Activated naive CD4-positive, alpha-beta T cell treated with anti-CD3 and anti-CD28 coated beads for 36 hours (primary cell): Measurements from ENCODE around the gene DBI. TPM values are rescaled to one million over a fixed set of nuclear protein-coding genes. Genes with fewer than 3 reads are reported as not detected.

Experiments
- CTCF ChIA-PET: fragments of 350-600 bp; sonication (Branson Sonifier 250); formaldehyde crosslinking; loops from one replicate; lab custom pipeline; 2021; ENCODE audit warnings: antibody characterized with exemption; lab: Charles Lee
- DNase-seq: peaks from one replicate; pipeline ENCODE4 v3.0.0-alpha.2; 2020
- H3K27ac Mint-ChIP-seq: one replicate; pipeline ENCODE4 v1.8.0; 2021; ENCODE audit warnings: mild to moderate bottlenecking, mixed read lengths
- H3K27me3 Mint-ChIP-seq: one replicate; pipeline ENCODE4 v1.8.0; 2021; ENCODE audit warnings: low read depth, mixed read lengths
- H3K36me3 Mint-ChIP-seq: one replicate; pipeline ENCODE4 v1.8.0; 2021; ENCODE audit warnings: low read depth, mixed read lengths
- H3K4me1 Mint-ChIP-seq: one replicate; pipeline ENCODE4 v1.8.0; 2021; ENCODE audit warnings: low read depth, mixed read lengths
- H3K4me3 Mint-ChIP-seq: one replicate; pipeline ENCODE4 v1.8.0; 2021; ENCODE audit warnings: mild to moderate bottlenecking, moderate library complexity, mixed read lengths
- H3K9me3 Mint-ChIP-seq: one replicate; pipeline ENCODE4 v1.8.0; 2021; ENCODE audit warnings: mixed read lengths
- intact Hi-C: fragments of 100-400 bp; cut with micrococcal nuclease; formaldehyde crosslinking; loops from one replicate; pipeline ENCODE4 v1.15.1; 2023
- total RNA-seq, 2 experiments: library from RNA; stranded (reverse); gene quantifications; one replicate each; pipeline ENCODE4 v1.2.3, GENCODE V29; 2021

Gene DBI
- total RNA-seq, 2 experiments from 2014 or later, result 133 to 134 TPM

GRCh38 chr2:119408221-119408619 is 41.4 kb downstream of the DBI start:
- no peaks in the 10 kb centered on the region for H3K4me1 Mint-ChIP-seq
- CTCF ChIA-PET, result interaction anchor here (0.6 to 2.8 kb wide), 5 partner anchors 67 to 1273 kb away, joined by 3 to 17 read pairs (median 3); no protein-coding TSS in a partner anchor
- H3K27ac Mint-ChIP-seq, result no peak overlapping the region
- no peaks in the 10 kb centered on the region for H3K9me3 Mint-ChIP-seq
- no peaks in the 10 kb centered on the region for H3K36me3 Mint-ChIP-seq
- DNase-seq, result no peak
- peaks cover 2% of the 10 kb centered on the region for H3K27me3 Mint-ChIP-seq
- H3K4me3 Mint-ChIP-seq, result no peak overlapping the region
- intact Hi-C loops, result loop anchor here (5.0 kb wide), 1 partner anchor 769 kb away; no protein-coding TSS in a partner anchor

DNA sequence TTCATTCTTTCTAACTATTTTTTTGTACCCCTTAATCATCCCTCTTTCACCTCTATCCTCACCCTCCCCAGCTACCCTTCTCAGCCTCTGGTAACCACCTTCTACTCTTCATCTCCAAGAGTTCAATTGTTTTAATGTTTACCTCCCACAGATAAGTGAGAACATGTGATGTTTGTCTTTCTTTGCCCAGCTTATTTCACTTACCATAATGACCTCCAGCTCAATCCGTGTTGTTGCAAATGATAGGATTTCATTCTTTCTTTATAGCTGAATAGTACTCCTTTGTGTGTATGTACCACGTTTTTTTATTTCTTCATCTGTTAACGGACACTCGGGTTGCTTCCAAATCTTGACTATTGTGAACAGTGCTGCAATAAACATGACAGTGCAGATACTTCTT is 42.7 kb downstream of the DBI start:
- Mint-ChIP-seq H3K4me3 (no peak overlapping the region), H3K36me3 (no peaks in the 10 kb centered on the region), H3K4me1 (no peaks in the 10 kb centered on the region), H3K27me3 (peaks cover 2% of the 10 kb centered on the region), H3K27ac (no peak overlapping the region), H3K9me3 (no peaks in the 10 kb centered on the region)
- no peak for DNase-seq
- CTCF ChIA-PET, result interaction anchor here (0.6 to 2.8 kb wide), 7 partner anchors 10 to 370 kb away, joined by 3 to 17 read pairs (median 3); no protein-coding TSS in a partner anchor
- intact Hi-C loops, result loop anchor here (5.0 kb wide), 1 partner anchor 768 kb away; no protein-coding TSS in a partner anchor

DNA sequence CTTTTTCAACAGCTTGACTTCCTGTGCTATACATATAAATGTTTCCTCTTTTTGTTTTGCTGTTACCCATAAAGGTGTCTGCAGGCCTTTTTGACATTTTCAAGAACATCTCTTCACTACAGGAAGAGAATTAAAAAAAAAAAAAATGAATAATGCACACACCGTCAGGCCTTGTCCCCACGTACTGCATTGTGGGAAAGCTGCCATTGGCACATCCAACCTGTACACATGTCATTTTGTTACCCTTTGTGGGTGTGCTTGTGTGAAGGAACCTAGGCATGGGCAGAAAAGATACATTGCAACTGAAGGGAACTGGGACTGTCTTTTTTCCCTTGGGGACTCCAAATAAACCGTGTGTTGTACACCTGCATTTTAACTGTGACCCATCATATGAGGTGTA is 48.1 kb downstream of the DBI start:
- CTCF ChIA-PET, result interaction anchor here (1.4 kb wide), 1 partner anchor 9 kb away, joined by 3 read pairs; no protein-coding TSS in a partner anchor
- H3K4me1 Mint-ChIP-seq, result no peaks in the 10 kb centered on the region
- peaks cover 5% of the 10 kb centered on the region for H3K27me3 Mint-ChIP-seq
- intact Hi-C loops, result no loop called here
- H3K36me3 Mint-ChIP-seq, result no peaks in the 10 kb centered on the region
- no peak for DNase-seq
- no peak overlapping the region for H3K27ac Mint-ChIP-seq
- no peak overlapping the region for H3K4me3 Mint-ChIP-seq
- H3K9me3 Mint-ChIP-seq, result no peaks in the 10 kb centered on the region

GRCh38 chr2:119415630-119416029 is 48.9 kb downstream of the DBI start:
- no peak overlapping the region for H3K27ac Mint-ChIP-seq
- no peaks in the 10 kb centered on the region for H3K36me3 Mint-ChIP-seq
- no peak for DNase-seq
- no peaks in the 10 kb centered on the region for H3K4me1 Mint-ChIP-seq
- CTCF ChIA-PET, result interaction anchor here (1.4 kb wide), 1 partner anchor 9 kb away, joined by 3 read pairs; no protein-coding TSS in a partner anchor
- intact Hi-C loops, result no loop called here
- H3K27me3 Mint-ChIP-seq, result peaks cover 3% of the 10 kb centered on the region
- H3K4me3 Mint-ChIP-seq, result no peak overlapping the region
- no peaks in the 10 kb centered on the region for H3K9me3 Mint-ChIP-seq

DNA sequence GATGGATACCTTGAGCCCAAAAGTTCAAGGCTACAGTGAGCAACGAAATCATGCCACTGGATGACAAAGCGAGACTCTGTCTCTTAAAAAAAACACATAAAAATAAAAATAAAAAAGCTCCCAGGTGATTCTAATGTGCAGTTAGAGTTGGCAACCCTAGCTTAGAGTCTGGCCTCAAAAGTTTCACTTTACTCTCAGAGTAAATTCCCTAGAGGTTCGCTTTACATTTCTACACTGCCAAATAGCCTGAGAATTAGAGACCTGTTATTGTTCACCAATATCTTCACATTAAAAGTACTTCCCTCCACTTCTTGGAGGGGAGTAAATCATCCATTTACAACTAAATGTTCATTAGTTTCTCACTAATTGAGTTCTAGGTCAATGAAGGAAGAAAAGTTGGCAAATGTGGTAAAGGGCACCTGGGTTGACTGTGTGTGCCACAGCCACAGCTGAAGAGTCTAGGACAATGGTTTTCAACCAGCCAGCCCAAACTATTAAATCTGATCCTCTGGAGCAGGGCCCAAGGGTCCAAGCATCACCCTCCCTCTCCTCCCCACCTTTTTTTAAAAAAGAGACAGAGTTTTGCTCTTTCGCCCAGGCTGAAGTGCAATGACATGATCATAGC is 49.6 kb downstream of the DBI start:
- Mint-ChIP-seq H3K9me3 (no peaks in the 10 kb centered on the region), H3K4me3 (no peak overlapping the region), H3K36me3 (no peaks in the 10 kb centered on the region), H3K27ac (no peak overlapping the region), H3K27me3 (peaks cover 3% of the 10 kb centered on the region), H3K4me1 (no peaks in the 10 kb centered on the region)
- intact Hi-C loops, result no loop called here
- no peak for DNase-seq
- CTCF ChIA-PET, result interaction anchor here (0.5 to 0.6 kb wide), 2 partner anchors 715 to 1261 kb away, joined by 3 to 7 read pairs; no protein-coding TSS in a partner anchor

- DNase-seq, result no peak
- Mint-ChIP-seq H3K4me3 (no peak overlapping the region), H3K36me3 (no peaks in the 10 kb centered on the region), H3K9me3 (peaks cover 2% of the 10 kb centered on the region), H3K27me3 (peaks cover 5% of the 10 kb centered on the region), H3K27ac (no peak overlapping the region), H3K4me1 (no peaks in the 10 kb centered on the region)
- intact Hi-C loops, result no loop called here
- CTCF ChIA-PET, result no interaction called here
These were observed 51.1 kb downstream of the DBI start for GRCh38 chr2:119417908-119418307.

DNA sequence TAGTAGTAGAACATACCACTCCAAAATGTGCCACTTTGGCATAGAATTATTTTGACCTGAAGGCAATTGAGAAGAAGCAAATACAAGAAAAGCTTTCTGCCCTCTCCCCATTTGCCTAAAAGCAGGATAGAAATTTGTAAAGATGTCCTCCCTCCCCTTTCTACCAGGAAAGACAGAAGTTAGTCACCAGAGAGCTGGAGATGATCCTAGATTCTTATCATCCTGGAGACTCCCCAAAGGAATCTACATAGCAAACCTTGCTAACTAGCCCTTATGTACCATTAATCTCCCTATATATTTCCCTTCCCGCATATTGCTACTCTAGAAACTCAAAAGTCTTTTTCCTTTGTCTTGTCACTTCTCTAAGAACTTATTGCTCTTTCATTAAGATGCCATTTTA is 52.3 kb downstream of the DBI start:
- Mint-ChIP-seq H3K27me3 (peaks cover 10% of the 10 kb centered on the region), H3K36me3 (no peaks in the 10 kb centered on the region), H3K4me3 (no peak overlapping the region), H3K4me1 (no peaks in the 10 kb centered on the region), H3K9me3 (peaks cover 2% of the 10 kb centered on the region), H3K27ac (no peak overlapping the region)
- CTCF ChIA-PET, result no interaction called here
- intact Hi-C loops, result no loop called here
- no peak for DNase-seq

DNA sequence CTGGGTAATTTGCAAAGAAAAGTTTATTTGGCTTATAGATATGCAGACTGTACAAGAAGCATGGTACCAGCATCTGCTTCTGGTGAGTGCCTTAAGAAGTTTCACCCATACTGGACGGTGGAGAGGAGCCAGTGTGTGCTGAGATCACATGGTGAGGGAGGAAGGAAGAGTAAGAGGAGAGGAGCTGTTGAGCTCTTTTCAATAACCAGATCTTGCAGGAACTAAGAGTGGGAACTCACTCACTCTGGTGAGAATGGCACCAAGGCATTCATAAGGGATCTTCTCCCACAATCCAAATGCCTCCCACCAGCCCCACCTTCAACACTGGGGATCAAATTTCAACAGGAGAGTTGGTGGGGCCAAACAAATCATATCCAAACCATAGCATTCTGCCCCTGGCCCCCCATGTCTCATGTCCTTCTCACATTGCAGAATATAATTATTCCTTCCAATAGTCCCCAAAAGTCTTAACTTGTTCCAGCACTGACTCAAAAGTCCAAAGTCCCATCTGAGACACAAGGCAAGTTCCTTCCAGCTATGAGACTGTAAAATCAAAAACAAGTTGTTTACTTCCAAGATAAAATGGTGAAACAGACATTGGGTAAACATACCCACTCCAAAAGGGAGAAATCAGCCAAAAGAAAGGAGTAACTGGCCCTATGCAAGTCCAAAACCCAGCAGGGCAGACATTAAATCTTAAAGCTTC is 53.2 kb downstream of the DBI start:
- no peak overlapping the region for H3K27ac Mint-ChIP-seq
- H3K9me3 Mint-ChIP-seq, result peaks cover 2% of the 10 kb centered on the region
- no peaks in the 10 kb centered on the region for H3K36me3 Mint-ChIP-seq
- DNase-seq, result no peak
- H3K4me1 Mint-ChIP-seq, result no peaks in the 10 kb centered on the region
- H3K27me3 Mint-ChIP-seq, result peaks cover 10% of the 10 kb centered on the region
- no peak overlapping the region for H3K4me3 Mint-ChIP-seq
- CTCF ChIA-PET, result interaction anchor here (0.6 kb wide), 2 partner anchors 10 to 1385 kb away, joined by 3 read pairs; no protein-coding TSS in a partner anchor
- intact Hi-C loops, result no loop called here

GRCh38 chr2:119421304-119421703 is 54.5 kb downstream of the DBI start:
- Mint-ChIP-seq H3K4me3 (no peak overlapping the region), H3K4me1 (no peaks in the 10 kb centered on the region), H3K27me3 (peaks cover 17% of the 10 kb centered on the region), H3K27ac (no peak overlapping the region), H3K9me3 (peaks cover 2% of the 10 kb centered on the region), H3K36me3 (no peaks in the 10 kb centered on the region)
- intact Hi-C loops, result no loop called here
- DNase-seq, result no peak
- CTCF ChIA-PET, result no interaction called here

DNA sequence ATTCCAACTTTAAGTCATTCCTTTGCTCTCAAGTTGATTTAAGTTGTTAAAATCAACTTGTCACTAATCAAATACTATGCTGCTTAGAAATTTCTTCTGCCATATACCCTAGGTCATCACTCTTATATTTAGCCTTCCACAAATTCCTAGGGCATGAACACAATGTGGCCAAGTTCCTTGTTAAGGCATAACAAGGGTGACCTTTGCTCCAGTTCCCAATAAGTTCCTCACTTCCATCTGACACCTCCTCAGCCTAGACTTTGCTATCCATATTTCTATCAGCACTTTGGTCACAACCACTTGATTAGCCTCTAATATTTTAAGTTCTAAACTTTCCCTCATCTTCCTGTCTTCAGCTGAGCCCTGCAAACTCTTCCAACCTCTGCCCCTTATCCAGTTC is 55.0 kb downstream of the DBI start:
- CTCF ChIA-PET, result no interaction called here
- intact Hi-C loops, result no loop called here
- Mint-ChIP-seq H3K36me3 (no peaks in the 10 kb centered on the region), H3K4me3 (no peak overlapping the region), H3K27me3 (peaks cover 21% of the 10 kb centered on the region), H3K27ac (no peak overlapping the region), H3K4me1 (no peaks in the 10 kb centered on the region), H3K9me3 (peaks cover 2% of the 10 kb centered on the region)
- no peak for DNase-seq
